Medulla oblongata (tissue), 1 donor: Measurements from ENCODE around the gene FAM76A.
"Not testable (repeated sequence)": the region's sequence is repeated elsewhere in the genome, so short reads cannot be mapped to it uniquely, and the experiment has no call there.

Source experiments
- DNase-seq: peaks from one replicate; pipeline ENCODE4 v3.0.0-alpha.2; 2015; ENCODE audit errors: extremely low spot score

FAM76A gene

DNA sequence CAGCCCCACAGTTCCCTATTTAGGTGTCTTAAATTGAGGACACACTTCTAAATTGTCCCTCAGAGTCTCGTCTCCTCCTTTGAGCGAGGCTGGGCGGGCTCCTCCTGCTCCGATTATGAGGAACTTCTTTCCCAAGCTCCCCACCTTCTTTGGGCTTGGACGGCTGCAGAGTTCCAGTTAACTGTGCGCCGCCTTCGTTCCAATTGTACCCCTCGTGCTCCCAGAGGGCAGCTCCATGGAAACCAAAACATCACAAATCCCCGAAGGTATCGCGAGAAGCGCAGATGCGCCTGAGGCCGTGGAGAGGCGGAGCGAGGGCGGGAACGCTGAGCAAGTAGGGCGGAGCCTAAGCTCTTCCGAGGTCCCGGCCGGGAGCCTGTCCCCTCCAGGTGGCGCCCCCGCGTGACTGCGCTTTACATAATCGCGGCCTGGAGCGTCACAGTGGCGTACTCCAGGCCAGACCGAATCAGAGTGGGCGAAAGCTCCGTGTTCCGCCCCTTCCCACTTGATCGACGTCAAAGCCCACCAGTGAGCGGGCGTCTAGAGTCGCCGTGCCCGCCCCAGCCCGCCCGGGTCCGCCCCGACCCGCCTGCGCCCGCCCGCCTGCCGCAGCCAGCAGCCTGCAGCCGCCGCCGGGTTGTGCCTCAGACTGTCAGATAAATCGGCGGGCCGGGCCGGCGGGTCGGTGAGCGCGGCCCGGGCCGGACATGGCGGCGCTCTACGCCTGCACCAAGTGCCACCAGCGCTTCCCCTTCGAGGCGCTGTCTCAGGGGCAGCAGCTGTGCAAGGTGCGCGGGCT lies at the start of gene FAM76A:
Gene FAM76A, plus strand, starts transcription at position 588 of the 799 bp plus-strand sequence. Its CDS starts 120 bp downstream, at position 708.
- DNase-seq = peak; percentile 100

DNA sequence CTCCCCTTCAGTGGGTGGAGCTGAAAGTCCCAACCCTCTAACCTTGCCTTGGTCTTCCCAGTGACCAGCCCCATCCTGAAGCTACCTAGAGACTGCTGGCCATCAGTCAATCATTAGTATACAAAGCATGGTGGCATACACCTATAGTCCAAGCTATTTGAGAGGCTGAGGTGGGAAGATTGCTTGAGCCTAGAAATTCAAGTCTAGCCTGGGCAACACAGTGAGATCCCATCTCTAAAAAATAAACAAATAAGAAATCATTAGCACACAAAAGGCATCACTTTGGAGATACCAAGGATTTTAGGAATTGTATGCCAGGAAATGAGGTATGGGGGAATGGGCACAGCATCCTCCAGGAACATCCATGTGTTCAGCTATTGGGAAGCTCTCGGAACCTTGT lies 49.4 kb upstream of the FAM76A start:
- no peak for DNase-seq

DNA sequence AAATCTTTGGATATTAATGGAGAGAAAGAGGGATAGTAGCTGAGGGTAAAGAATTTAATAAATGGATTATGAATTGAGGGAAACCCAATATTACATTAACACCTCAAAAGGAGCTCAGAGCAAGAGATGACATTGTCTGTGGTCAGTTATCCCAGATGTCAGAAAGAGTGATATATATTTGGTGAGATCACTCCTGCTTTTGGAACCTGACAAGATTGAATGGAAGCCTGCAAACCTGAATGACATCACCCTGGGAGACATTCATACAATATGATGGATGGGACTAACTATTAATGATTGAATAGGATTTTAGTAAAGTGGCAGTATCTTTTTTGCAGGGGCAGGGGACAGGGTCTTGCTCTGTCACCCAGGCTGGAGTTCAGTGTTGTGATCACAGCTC lies 47.0 kb upstream of the FAM76A start:
- no peak for DNase-seq

DNA sequence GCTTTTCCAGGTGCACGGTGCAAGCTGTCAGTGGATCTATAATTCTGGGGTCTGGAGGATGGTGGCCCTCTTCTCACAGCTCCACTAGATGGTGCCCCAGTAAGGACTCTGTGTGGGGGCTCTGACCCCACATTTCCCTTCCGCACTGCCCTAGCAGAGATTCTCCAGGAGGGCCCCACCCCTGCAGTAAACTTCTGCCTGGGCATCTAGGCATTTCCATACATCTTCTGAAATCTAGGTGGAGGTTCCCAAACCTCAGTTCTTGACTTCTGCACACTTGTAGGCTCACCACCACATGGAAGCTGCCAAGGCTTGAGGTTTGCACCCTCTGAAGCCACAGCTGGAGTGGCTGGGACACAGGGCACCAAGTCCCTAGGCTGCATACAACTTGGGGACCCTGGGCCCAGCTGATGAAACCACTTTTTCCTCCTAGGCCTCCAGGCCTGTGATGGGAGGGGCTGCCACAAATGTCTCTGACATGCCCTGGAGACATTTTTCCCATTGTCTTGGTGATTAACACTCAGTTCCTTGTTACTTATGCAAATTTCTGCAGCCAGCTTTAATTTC lies 45.5 kb upstream of the FAM76A start:
- DNase-seq = not testable (repeated sequence)

DNA sequence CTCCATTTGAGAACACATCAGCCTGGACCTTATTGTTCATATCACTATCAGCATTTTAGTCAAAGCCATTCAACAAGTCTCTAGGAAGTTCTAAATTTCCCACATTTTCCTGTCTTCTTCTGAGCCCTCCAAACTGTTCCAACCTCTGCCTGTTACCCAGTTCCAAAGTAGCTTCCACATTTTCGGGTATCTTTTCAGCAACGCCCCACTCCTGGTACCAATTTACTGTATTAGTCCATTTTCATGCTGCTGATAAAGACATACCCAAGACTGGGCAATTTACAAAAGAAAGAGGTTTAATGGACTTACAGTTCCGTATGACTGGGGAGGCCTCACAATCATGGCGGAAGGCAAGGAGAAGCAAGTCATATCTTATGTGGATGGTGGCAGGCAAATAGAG lies 44.2 kb upstream of the FAM76A start:
- not testable (repeated sequence) for DNase-seq

DNA sequence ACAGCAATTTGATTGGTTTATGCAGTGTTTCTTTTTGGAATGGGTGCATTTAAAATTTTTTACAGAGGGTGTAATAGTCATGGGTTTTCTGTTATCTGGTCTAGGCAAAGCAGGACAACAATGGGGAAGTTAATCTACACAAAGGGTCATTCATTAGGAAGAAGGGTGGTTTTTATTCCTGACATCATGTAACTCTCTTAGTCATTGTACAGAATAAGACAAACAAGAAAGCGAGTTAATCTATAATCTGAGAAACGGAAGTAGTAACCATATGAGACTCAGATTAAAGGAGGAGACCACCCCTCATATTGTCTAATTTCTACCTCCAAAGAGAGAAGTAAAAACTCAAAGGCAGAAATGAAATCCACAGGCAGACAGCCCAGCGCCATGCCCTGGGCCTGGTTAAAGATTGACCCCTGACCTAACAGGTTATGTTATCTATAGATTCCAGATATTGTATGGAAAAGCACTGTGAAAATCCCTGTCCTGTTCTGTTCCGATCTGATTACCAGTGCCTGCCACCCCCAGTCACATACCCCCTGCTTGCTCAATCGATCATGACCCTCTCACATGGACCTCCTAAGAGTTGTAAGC lies 43.3 kb upstream of the FAM76A start:
- peak; percentile 28 for DNase-seq

DNA sequence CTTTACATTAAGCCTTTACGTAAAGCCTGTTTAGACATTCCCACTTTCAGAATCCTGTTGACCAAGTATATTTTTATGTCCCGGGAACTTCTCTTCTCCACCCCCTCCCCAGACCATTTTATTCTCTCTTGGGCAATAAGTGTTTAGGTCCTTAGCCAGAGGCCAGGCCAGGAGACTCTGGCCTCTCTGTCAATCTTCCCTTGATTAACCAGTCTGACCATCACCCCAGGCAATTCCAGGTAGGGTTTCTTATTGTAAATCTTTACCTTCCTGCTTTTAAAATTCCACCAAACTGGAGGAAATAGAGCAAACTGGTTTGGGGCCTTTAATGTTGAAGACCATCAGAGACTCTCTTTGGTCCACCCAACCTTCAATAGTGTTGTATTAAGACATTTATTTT lies 41.6 kb upstream of the FAM76A start:
- DNase-seq = no peak

DNA sequence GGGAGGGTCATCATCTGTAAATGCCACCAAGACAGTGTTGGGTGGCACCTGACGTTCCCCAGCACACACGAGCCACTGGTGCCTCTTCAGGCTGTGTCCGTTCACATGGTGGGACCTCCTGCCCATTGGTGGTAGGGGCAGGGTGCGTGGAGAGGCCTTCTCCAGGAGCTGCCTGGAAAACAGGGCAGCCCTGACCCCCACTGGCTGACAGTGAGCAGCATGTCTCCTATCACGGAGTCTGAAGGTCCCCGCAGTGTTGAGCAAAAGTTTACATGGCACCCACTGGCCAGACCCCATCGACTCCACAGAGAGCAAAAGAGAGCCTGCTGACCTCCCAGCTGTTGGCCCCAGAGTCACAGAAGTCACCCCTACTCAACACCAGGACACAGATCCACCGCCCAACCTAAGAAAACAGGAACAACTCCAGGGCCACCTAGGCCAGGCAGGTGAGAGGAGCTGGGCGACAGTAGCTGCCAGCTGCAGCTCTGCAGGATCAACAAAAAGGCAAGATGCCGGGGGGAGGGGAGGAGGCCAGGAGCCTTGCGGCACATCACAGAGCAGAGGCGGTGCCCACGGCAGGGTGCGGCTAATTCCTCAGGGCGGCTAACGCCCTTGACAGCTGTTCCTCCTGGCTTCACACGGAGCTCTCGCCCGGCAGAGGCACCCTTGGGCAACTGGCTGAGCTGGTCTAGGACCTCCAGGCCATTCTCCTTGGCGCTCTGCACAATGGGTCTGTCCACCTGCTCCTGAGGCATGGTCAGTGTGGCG lies 39.4 kb upstream of the FAM76A start:
- no peak for DNase-seq

DNA sequence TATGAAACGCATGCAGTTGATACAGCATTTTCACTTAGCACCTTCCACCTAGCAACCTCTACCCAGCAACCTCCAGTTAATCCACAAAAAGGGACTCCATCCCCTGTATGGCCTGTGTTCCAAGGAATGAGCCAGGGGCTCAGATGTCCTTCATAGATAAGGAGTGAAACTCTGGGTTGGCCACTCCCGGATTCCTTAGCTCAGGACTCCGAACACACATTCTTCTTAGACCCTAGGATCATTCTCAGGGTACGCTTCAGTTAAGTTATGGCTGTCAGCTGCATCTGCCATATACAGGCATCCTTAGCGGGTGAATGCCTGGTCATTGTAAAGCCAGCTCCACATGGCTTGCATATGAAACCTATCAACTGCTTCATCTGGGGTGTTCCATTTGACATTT lies 37.9 kb upstream of the FAM76A start:
- no peak for DNase-seq

DNA sequence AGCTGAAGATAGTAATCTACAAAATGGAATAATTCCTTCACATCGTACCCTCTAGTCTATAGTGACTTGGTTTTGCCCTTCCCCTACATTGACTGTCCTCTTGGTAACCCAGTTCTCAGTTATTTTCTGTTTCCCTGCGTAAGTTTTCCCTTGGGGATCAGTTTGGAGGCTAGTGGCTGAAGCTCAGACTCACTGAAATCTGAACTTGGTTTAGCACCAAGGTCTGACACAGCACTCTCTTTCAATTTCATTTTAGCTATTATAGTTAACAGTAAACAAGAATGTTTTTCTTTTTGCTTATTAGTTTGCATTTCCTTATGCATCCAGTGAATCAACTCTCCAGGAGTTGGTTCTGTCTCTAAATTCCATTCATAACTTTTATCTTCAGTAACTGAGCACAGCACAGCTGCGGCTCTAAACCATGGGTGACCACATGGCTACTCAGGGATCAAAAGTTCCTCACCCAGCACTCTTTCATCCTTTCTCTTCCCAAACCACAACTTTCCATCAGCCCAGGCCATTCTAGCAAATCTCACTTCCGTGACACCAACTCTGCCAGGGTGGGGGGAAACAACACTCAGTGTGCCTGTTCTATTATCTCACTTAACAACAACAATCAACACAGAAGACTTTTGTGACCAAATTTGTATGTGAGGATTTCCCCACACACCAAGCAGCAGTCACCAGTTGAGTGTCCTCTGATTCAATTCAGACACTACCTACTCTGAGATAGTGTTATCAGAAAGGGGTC lies 36.2 kb upstream of the FAM76A start:
- no peak for DNase-seq

DNA sequence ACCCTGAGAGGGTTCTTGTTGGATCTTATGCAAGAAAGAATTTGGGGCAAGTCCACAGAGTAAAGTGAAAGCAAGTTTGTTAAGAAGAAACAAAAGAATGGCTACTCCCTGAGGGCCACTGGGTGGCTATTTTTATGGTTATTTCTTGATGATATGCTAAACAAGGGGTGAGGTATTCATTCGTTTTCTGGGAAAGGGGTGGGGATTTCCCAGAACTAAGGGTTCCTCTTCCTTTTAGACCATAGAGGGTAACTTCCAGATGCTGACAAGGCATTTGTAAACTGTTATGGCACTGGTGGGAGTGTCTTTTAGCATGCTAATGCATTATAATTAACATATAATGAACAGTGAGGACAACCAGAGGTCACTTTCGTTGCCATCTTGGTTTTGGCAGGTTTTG lies 35.6 kb upstream of the FAM76A start:
- no peak for DNase-seq

DNA sequence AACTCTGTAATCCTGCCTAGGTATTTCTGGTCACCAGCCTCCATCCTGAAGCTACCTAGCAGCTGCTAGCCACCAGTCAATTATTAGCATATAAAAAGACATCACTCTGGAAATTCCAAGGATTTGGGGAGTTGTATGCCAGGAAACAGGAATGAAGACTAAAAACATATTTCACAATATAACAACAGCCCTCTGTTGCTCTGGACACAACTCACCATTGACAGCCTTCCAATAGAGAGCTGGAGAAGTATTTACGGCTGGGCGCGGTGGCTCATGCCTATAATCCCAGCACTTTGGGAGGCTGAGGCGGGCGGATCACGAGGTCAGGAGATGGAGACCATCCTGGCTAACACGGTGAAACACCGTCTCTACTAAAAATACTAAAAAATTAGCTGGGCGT lies 28.9 kb upstream of the FAM76A start:
- DNase-seq = not testable (repeated sequence)

DNA sequence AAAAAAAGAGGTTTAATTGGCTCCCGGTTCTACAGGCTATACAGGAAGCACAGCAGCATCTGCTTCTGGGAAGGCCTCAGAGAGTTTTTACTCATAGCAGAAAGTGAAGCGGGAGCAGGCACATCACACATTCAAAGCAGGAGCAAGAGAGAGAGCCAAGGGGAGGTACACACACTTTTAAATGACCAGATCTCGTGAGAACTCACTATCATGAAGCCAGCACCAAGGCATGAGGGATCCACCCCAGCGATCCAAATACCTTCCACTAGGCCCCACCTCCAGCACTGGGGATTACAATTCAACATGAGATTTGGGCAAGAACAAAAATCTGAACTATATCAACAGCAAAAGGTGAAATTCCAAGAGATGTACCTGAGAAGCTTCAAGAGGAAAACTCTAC lies 20.8 kb upstream of the FAM76A start:
- no peak for DNase-seq

DNA sequence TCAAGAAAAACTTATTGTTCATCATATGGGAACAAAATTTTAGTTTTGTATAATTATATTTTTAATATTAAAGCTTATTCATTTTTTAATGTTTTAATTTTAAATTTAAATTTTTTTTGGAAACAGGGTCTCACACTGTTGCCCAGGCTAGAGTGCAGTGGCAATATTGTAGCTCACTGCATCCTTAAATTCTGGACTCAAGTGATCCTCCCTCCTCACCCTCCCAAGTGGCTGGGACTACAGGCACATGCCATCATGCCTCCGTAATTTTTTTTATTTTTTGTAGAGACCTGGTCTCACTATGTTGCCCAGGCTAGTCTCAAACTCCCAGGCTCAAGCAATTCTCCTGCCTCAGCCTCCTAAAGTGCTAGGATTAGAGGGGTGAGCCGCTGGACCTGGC lies 20.2 kb upstream of the FAM76A start:
- no peak for DNase-seq

DNA sequence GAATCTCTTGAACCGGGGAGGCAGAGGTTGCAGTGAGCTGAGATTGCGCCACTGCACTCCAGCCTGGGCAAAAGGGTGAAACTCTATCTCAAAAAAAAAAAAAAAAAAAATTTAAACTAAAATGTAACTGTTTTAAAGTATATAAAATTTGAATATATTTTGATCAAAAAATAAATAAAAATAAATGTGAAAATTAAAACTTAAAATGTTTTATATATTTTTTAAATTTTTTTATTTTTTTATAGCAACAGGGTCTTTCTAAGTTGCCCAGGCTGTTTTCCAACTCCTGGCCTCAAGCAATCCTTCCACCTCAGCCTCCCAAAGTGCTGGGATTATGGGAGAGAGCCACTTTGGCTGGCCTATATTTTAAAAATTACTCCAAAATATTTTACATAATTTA lies 15.2 kb upstream of the FAM76A start:
- no peak for DNase-seq

DNA sequence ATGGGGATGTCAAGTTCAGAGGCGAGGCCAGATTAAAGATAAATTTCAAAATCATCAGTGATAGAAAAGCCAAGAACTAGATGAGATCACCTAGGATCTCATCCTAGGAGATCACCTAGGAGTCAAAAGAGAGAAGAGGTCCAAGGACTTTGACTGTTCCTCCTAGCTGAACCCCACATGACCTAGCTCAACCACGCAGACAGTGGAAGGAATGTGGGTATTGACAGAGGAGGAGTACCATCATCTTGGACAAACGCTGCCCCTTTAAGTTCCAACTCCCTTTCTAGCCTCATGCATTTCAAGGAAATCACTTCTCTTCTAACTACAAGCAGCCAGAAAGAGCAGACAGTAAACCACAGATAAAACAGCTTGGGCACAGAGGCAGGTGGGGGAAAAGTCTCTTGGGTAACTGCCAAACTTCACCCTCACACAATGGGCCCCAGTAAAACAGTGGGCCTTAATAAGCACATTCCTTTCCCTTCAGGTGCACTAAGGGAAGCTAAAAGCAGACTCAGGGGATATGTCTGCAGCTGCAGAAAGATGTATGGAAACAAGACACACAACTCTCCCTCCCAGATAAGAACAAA lies 12.5 kb upstream of the FAM76A start:
- no peak for DNase-seq

DNA sequence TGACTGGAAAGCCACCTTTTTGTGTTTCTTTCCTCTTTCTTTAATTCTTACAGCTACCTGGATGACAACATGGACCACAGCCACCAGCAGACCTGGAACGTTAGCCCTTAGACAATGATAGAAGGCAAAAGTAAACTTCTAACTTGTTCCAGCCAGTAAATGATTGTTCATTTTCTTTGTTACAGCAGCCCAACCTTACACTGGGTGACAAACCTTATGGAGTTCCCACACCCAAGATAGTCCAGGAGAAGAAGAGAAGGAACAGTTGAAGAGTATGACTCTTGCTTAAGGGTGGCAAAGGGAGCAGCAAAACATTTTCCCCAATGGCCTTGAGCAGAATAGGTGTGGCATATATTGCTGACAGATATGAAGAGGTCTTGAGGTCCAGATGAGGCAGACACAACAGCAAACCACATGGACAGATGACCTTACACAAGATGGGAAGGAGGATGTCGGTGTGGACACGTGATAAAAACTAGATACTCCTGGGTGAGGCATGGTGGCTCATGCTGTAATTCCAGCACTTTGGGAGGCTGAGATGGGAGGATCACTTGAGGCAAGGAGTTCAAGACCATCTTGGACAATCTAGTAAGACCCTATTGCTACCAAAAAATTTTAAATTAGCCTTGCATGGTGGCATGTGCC lies 11.8 kb upstream of the FAM76A start:
- DNase-seq = no peak

DNA sequence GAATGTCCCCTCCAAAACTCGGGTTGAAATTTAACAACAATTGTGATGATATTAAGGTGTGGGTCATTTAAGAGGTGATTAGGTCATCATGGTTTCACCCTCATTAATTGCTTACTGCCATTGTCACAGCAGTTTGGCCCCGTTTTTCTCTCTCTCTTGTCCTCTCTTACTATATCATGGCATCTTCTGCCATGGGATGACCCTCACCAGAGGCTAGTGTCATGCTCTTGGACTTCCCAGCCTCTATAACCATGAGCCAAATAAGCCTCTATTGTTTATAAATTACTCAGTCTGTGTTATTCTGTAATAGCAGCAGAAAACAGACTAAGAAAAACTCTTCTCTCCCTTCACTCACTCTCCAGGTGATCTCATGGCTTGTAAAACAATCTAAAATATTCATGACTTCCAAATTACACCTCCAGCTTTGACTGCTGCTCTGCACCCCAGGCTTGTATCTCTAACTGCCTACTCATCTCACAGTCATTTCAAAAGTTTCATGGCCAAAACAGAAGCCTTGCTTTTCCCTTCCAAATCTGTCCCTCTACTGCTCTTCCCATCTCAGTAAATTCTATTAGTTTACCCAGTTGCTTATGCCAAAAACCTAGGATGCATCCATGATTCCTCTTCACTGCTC lies 9.4 kb upstream of the FAM76A start:
- no peak for DNase-seq

DNA sequence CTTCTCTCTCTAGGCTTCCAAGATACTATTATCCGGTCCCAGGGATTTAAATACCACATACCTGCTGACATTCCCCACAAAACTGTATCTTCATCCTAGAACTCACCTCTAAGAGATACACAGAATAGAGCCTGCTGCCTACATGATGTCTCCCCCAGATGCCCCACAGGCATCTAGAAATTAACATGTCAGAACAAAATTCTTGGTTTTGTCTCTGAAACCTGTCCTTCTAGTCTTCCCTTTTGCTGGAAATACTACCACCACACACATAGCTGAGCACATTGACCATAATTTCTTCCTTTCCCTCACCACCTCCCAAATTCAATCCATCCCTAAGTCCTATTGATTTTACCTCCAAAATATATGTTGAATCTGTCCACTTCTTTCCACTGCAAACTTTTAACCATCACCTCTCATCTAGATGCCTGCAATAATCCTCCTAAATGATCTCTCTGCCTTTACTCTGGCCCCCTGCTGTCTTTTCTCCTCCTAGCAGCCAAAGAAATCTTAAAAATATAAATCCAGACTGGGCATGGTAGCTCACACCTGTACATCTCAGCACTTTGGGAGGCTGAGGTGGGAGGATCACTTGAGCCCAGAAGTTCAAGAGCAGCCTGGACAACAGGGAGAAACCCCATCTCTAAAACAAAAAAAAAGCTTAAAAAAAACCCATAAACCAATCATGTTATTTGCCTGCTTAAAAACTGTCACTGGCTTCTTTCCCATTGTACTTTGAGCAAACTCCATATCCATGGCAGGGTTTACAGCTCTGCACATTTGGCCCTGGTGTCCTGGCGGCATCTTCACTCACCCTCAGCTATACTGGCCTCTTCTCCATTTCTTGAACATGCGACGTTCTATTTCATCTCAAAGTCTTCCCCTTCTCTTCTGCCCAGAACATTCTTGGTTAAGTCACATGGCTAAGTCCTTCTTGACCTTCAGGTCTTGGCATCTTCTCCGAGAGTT lies 6.2 kb upstream of the FAM76A start:
- DNase-seq = no peak
